WI38 (cell line): ENCODE results near the gene AGAP1.

Experiments
- H3K4me3 ChIP-seq: 2 replicates; pipeline ENCODE4 v1.5.1; 2011; ENCODE audit warnings: low read depth, mild to moderate bottlenecking, control low read depth, low read length
- CTCF ChIP-seq: IDR thresholded peaks from 2 replicates; pipeline ENCODE4 v1.5.1; 2012; ENCODE audit warnings: low read depth, mild to moderate bottlenecking, control low read depth, low read length

AGAP1 gene

DNA sequence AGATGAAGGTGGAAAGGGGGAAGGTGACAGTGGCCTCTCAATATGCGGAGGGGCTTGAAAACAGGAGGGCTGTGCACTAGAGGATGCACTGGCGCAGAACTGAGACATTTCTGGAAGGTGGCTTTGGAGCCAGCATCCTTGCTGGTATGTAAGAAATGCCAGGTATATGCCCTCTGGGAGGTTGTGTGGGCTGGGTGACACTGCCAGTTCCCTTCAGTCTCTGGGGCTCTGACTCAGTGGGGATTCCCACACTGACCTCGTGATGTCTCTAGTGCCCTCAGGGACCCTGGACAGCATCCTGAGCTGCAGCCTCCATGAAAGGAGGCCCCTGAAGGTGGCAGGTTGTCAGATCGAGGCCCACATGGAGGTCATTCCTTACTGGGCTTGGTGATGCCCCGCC is 74.0 kb downstream of the AGAP1 start:
- no peak overlapping the region for H3K4me3 ChIP-seq

DNA sequence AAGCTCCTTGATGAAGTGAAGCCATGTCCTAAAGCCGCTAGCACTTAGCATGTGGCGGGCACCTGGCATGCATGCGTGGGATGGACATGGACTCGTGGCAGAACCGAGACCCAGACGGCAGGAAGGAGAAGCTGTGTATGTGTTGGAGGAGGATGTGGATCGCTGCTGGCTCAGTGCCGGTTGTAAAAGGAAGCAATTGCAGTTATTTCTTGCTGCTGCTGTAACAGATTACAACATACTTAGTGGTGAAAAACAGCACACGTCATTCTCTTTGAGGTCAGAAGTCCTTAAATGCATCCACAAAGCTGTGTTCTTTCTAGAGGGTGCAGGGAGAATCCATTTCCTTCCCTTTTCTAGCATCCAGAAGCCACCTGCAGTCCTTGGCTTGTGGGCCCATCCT is 74.6 kb downstream of the AGAP1 start:
- TF ChIP-seq CTCF, result no peak
- H3K4me3 ChIP-seq, result no peak overlapping the region

More for the DNA sequence above, 74.0 kb downstream of the AGAP1 start:
- TF ChIP-seq CTCF, result no peak

GRCh38 chr2:235569837-235570236 is 76.0 kb downstream of the AGAP1 start:
- no peak for TF ChIP-seq CTCF
- no peak overlapping the region for H3K4me3 ChIP-seq

- TF ChIP-seq CTCF, result no peak
- no peak overlapping the region for H3K4me3 ChIP-seq
These were observed 76.4 kb downstream of the AGAP1 start for GRCh38 chr2:235570256-235570655.

- no peak overlapping the region for H3K4me3 ChIP-seq
- TF ChIP-seq CTCF, result no peak
These were observed 77.3 kb downstream of the AGAP1 start for GRCh38 chr2:235570966-235571692.

GRCh38 chr2:235572592-235572991 is 78.7 kb downstream of the AGAP1 start:
- TF ChIP-seq CTCF, result no peak
- H3K4me3 ChIP-seq, result no peak overlapping the region

GRCh38 chr2:235573331-235574221 is 79.7 kb downstream of the AGAP1 start:
- no peak for TF ChIP-seq CTCF
- H3K4me3 ChIP-seq, result no peak overlapping the region
